HEK293T (cell line): Measurements from ENCODE around the gene PCDHGA6.

ENCODE experiments used
- ARNT ChIP-seq: fragments of 450-650 bp; IDR thresholded peaks from 2 replicates; pipeline ENCODE4 v1.6.1; 2017; ENCODE audit warnings: mild to moderate bottlenecking
- BHLHE40 ChIP-seq: fragments of 450-650 bp; IDR thresholded peaks from 2 replicates; pipeline ENCODE4 v1.6.1; 2016; ENCODE audit warnings: mild to moderate bottlenecking, moderate library complexity, borderline replicate concordance
- PKNOX1 ChIP-seq: fragments of 450-650 bp; IDR thresholded peaks from 2 replicates; pipeline ENCODE4 v1.6.1; 2016
- TARDBP ChIP-seq: fragments of 450-650 bp; IDR thresholded peaks from 2 replicates; pipeline ENCODE4 v1.6.1; 2016

- TF ChIP-seq ARNT = no peak
- no peak for TF ChIP-seq TARDBP
- no peak for TF ChIP-seq PKNOX1
- no peak for TF ChIP-seq BHLHE40
These were observed at the start of gene PCDHGA6 for GRCh38 chr5:141373673-141374317.
